HG03103 (cell line): ENCODE data around the gene HOMER2.
"Not testable (repeated sequence)": the region's sequence is repeated elsewhere in the genome, so short reads cannot be mapped to it uniquely, and the experiment has no call there.

Experiments used
- ATAC-seq: cut with Tn5 transposase; IDR thresholded peaks from one replicate; pipeline ENCODE4 v1.9.1; 2021; ENCODE audit warnings: low read depth; ENCODE audit not compliant: unreplicated experiment

HOMER2 gene

DNA sequence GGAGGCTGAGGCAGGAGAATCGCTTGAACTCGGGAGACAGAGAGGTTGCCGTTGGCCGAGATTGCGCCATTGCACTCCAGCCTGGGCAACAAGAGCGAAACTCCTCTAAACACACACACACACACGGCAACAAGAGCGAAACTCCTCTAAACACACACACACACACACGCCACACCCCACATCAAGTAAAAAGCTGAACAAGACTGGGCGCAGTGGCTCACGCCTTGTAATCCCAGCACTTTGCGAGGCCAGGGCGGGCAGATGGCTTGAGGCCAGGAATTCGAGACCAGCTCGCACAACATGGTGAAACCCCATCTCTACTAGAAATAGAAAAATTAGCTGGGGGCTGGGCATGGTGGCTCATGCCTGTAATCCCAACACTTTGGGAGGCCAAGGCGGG lies 49.0 kb downstream of the HOMER2 start:
- no peak for ATAC-seq

DNA sequence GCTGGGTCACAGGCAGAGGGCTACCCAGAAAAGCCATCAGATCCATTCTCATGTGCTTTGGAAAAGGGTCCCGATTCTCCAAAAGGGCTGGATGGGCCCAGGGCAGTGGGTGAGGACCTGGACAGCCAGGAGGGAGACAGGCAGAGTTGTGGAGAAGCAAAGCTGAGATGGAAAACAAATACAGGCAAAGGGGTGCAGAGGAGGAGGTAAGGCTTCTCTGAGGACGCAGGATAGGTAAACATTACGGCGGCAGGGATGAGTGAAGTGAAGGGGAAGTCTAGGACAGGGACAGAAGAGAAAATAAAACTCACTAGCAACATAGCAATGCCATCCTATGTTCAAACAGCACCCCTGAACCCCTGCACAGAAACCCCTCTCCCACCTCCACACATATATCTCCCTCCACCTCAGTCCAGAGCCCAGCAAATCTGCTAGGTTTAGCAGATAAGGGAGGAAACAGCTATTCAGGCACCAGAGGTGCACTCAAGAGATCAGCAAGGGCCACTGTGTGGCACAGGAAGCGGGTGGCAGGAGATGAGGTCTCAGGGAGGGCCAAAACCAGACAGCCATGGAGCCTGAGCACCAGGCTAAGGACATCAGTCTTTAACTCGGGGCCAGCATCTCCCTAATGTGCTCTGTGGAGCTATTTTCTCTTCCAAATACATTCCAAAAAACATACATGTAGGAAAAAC lies 51.3 kb downstream of the HOMER2 start:
- ATAC-seq, result no peak

DNA sequence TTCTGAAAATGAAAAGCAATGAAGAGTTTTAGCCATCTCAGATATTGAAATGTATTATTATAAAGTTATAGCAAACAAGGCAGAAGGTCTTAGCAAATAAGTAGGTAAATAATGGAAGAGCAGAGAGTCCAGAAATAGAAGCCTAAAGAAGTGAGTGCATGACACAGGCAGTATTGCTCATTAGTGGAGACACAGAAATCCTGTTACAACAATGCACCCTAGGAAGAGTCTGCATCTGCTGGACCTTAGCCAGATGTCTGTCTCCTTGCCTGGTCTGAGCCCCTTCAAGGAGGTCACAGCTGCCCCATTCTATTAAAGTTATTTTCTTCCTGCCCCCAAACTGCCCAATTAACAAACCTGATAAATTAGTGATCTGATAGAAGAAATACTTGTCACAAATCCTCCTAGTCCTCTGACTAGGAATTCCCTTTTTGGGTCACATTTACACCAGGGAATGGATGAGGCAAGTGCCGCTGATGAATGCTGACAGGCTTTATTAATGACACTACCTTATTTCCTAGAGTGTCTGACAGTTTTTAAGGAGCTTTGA lies 51.9 kb downstream of the HOMER2 start:
- no peak for ATAC-seq

DNA sequence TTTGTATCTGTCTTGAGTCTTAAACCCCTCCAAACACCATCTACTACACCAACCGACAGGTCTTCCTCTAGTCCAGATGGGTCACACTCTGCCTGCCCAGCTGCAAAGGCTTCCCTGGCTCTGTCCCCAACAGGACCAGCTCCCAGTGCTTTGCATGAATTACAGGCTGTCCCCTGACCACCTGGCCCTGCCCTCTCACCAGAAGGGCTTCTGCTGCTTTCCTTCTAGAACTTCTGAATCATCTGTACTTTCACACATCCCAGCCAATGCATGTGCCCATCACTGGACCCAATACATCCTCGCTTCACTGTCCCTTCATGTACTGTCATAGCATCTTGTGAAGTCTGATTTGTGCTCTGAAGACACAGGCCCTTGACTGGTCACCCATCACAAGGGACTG lies 53.6 kb downstream of the HOMER2 start:
- no peak for ATAC-seq

DNA sequence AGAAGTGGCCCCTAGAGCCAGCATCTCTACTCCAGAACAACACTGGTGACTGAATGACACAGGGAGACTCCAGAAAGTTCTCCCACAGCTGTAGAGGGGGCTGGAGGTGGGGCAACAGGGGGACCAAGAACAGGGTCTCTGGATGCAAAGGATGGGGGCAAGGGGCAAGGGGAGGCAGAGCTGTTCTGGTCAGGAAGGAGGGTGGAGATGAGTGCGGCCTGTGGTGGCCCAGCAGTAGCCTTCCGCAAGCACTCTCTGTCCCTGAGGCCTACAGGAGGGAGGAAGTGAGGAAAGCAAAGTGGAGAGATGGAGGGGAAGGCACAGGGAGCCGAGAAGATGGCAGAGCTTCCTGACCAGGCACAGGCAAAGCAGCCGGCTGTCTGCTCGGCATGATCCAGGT lies 56.5 kb downstream of the HOMER2 start:
- ATAC-seq, result no peak

DNA sequence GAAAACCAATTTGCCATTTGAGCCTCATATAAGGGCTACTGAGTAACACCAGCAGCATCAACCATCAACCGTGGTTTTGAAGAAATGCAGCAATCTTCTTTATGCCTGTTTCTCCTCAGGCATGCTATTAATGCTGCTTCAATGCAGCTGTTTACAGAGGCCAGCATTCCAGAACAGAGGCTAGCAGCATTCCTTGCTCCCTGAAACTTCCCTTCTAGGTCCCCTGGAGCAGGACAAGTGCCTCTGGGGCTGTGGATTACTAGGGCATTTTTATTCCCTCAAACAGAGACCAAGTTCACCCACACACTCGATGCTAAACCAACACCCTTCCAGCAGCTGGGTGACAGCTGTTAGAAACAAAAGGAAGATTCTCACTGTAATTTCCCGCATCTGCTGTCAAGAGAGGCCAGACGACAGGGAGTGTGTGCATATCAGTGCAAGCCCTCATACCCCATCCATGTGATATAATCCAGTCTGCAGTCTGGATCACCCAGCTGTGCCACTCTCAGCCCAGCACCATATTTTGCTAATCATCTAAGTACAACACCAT lies 57.5 kb downstream of the HOMER2 start:
- ATAC-seq, result no peak

DNA sequence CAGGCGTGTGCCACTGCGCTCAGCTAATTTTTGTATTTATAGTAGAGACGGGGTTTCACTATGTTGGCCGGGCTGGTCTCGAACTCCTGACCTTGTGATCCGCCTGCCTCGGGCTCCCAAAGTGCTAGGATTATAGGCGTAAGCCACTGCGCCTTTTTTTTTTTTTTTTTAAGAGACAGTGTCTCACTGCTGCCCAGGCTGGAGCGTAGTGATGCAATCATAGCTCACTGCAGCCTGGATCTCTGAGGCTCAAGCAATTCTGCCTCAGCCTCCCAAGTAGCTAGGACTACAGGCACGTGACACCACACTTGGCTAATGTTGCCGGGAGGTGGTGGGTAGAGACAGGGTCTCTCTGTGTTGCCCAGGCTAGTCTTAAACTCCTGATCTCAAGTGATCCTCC lies 59.0 kb downstream of the HOMER2 start:
- not testable (repeated sequence) for ATAC-seq

DNA sequence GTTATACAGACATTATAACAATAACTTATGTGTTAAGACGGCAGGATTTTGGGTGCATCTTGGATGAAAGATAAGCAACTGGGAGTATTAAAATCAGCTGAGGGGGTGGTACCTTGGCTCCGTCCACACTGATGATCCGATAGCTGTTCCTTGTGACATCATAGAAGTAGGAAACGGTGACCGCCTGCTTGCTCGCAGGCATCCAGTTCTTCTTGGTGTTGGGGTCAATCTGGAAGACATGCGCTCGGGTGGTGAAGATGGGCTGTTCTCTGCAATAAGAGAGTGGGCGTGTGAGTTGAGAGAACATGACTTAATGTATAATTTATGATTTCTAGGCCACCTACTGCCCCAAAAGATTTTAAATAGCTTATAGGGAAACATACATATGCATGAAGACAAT lies 59.9 kb downstream of the HOMER2 start:
- ATAC-seq, result no peak

DNA sequence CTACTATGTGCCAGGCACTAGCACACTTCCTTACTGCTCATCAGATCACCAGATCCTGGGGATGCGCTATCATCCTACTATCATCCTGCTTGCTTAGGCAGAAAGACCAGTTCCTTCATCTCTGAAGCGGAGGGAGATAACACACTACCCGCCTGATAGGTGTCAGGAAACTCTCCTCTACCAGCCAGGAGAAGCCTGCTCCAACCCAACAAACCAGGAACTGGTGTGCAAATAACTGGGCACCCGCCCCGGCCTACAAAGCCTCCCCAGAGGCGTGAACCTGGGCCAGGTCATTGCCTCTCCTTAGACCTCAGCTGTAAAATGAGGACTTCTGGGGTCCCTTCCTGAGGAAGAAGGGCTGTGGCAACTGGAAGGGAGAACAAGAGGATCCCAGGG lies 61.5 kb downstream of the HOMER2 start:
- no peak for ATAC-seq

DNA sequence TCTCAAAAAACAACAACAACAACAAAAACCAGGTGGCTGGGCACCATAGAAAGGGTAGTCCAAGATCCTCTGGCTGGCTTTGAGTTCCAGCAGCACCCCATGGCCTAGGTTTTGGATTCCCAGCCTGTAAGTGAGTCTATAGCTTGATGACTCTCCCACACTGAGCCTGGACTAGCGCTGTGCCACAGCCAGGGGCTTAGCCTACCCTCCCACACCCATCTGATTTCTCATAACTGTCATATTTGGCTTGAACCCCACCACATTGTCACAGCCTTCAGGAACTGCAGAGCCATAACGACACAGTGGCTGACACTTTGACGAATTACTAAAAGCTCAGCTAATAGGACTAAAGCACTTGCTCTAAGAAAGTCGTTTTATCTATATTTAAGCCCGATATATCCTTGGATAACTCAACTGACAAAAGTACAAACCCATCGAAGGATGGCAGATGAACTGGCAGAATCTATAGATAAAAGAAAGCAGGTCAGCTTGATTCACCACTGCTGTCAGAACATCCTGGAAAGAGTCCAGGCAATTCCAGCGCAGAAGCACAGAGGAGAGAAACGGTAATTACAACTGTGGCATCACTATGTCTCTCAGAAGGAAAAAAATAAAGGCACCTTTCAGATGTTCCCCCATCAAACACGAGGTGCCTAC lies 62.1 kb downstream of the HOMER2 start:
- no peak for ATAC-seq

DNA sequence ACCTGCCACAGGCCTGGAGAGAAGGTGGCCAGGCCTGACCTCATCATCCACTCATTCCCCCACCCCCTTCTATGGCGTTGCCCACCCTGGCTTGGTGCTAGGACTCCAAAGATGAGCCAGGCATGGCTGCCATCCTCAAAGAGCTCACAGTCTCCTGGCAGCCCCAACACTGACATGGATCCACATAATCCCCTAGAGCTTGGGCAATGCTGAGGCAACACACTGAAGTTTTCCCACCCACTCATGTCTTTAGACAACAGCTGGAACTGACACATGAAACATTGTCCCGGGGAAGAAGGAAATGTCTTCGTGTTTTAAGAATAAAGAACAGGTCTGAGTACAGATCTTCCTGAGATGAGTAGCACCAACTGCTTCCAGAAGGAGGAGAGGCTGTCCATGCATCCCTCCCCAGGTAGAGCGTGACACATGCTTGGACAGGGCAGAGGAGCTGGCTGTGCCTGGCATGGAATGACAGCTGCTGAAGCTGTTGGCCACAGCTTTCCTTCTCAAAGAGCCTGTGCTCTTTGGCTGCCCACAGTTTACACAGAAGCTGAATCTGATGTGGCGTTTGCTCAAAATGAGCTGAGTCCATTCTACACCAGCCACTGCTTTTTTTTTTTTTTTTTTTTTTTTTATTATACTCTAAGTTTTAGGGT lies 70.1 kb downstream of the HOMER2 start:
- no peak for ATAC-seq

DNA sequence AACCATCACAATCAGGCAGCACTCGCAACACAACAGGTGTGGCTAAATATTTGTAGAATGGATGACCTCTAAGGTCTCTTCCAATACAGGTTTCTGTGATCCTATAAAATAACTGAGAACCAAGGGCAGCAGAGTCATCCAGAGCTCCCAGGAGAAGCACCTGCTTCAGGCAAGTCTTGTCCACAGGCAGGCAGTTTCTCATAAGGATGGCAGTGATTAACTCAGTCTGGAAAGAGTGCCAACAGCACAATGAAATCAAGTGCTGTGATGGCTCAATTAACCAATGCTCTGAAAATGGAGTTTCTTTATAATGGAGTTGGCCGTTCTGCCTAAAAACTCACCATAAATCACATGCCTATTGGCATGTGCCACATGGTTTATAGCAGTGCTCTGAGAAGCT lies 70.8 kb downstream of the HOMER2 start:
- ATAC-seq, result no peak

DNA sequence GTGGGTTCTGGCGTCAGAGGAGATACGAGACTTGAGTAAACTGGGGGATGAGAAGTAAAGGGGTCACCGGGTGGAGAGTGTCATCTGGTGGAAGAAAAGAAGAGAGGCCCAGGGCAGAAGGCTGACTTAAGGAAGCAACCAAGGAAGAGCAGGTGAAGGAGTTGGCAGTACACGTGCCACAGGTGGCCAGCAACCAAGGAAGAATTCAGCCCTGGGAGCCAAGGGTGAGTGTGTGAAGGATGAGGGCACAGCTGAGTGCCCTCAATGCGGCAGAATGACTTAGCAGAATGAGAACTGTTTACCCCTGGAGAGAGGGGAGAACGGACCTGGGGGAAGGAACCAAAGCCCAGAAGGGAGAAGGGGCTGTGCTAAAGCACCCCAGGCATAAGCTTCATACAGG lies 71.8 kb downstream of the HOMER2 start:
- no peak for ATAC-seq

DNA sequence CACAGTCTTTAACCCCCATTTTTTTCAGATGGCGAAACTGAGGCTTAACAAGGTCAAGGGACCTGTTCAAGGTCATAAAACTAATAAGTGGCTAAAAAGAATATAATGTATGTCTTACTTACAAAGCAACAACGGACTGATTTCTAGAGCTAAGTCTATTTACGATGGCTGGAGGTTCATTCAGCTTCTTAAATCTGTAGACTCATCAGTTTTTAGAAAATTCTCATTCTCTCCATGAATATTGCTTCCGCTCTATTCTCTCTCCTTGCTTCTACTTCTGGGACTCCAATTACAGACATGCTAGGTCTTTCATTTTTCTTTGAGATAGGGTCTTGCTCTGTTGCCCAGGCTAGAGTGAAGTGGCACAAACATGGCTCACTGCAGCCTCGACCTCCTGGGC lies 74.2 kb downstream of the HOMER2 start:
- ATAC-seq, result no peak

DNA sequence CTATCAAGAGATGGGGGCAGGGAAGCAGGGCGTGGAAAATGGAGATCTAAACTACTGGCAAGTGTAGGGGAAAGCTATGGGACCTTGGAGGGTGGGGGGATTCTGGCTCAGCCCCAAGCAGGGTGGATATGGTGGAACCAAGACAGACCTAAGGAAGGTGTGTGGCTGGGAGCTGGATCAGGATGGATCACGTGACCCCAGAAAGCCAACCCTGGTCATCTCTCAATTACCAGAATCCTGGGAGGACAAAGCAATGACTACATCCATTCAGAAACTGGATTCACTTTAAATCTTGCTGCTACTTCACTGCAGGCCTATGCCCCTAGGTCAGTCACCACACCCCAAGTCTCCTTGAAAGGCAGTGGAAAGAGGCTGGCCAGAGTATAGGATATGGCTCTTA lies 74.7 kb downstream of the HOMER2 start:
- ATAC-seq, result no peak

DNA sequence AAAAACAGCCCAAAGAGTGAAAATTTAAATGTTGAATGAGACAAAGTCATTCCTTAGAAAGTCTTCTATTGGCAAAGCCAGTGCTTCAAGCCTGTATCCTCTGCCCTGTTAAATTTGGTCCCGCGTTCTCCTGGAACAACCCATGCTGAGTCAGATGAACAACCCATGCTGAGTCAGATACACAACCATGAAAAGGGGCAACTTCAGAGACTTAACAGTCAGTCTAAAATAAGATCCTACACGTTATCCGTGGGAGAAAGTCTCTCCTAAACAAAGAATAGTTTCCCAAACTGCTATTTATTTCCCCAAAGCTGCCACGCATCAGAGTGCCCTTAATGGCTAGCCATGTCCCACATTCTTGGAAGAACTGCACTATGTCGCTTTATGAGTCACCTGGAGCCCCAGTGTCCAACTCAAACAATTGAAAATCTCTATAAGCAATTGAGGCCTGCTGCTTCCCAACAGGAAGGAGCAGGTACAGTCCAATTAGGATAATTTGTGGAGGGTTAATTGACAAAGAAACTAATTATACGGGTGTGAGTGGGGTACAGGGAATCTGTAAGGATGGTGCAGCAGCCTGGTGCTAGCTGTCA lies 77.0 kb downstream of the HOMER2 start:
- ATAC-seq, result no peak

DNA sequence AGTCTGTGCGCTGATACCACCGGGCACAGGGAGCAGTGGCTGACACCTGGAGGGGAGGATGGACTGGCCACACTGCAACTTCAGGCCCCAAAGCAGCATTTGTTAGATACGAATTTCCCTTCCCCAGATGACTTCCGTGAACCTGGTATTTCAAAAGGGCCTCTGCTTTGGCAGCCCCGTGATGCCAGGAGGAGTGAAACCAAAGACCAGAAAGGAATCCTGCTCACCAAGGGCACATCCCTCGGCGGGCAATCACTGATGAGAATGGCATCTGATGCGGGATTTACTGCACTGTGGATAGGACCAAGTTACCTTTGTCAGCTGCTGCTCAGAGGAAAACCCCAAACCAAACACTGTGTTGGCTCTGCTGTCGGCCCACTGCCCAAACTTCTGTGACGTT lies 77.6 kb downstream of the HOMER2 start:
- ATAC-seq, result no peak

DNA sequence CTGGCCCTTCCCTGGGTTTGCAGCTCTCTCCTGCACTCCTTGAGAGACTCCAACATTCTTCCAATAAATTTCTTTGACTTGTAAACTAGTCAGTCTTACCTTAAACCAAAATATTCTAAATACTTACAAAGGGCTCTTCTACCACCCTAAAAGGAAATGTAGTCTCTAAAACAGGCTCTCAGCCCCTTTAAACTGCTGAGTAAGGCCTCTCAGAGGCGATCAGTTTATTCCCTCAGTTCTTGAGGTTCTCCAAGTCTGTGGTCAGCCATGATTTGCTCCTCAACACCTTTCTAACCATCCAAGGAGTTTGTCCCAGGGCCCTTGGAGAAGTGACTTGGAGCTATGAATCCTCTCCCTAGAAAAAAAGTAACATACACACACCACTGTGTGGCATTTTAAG lies 78.3 kb downstream of the HOMER2 start:
- no peak for ATAC-seq

DNA sequence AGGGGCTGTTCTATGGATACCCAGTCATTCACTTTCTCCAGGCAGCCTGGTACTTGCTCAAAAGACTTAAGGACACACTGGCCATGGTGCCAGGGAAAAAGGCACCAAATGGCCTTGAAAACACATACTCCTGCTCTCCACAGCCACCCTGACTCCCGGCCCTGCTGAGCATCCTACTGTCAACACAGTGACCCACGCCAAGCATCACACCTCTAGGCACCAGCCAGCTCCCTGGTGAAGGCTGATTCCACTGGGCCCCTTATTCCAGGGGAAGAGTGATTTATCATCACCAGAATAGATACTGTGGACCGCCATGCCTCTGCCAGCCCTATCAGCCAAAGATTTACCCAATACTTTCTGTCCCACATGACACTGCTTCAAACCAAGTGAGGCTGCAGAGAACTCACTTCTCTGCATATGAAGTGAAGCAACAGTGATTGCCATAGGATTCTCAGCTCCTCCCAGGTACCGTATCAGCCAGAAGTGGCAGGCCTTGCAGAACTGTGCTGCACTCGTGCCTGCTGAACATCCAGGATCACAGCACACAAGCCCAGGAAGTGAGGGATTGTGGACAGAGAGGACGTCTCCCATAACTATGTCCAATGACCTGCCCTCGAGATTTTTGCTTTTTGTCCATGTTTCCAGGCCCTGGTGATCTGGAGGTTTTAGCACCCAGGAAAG lies 79.4 kb downstream of the HOMER2 start:
- ATAC-seq, result no peak

DNA sequence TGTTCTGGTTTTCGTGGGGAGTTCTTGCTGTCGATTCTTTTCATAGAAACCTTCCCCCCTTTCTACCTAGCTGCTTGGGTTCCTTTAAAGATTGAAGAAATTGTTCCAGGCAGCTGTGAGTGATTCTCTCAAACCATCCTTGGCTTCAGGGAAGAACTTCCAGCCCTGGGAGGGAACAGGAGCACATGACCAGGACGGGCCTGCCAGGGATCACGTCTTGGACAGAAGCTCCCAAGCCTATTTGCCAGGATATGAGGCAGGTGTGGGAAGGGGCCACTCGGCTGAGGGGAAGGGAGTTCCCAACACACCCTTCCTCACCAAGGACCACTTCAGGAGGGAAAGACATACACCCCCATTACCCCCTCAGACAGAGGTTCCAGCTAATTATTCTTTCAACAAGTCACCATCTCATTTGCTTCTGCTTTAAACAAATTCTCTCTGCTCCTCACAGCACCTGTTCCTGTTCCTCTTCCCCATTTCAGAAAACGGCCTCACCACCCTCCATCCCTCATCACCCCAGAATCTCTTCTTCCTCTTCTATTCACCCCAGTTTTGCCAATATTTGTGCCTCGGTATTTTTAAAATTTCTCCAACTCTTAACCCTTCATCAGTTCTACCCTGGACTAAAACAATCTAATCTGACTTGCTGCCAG lies 80.6 kb downstream of the HOMER2 start:
- no peak for ATAC-seq
